WTC11 (cell line): ENCODE results near the gene STIM2. TPM values are rescaled to one million over a fixed set of nuclear protein-coding genes. Genes with fewer than 3 reads are reported as not detected.
A peak's percentile ranks its signal among the peaks of the same experiment; 100 is the strongest.

Source experiments
- ATF6 ChIP-seq: sonication (generic); formaldehyde crosslinking; IDR thresholded peaks from 2 replicates; pipeline ENCODE4 v1.8.1; 2023; ENCODE audit warnings: mild to moderate bottlenecking, missing genetic modification reagents
- ETV6 ChIP-seq: sonication (generic); formaldehyde crosslinking; IDR thresholded peaks from 2 replicates; pipeline ENCODE4 v1.8.1; 2022; ENCODE audit warnings: mild to moderate bottlenecking, missing genetic modification reagents
- GRHL2 ChIP-seq: fragments of 250-450 bp; sonication (Bioruptor Pico); IDR thresholded peaks from 2 replicates; pipeline ENCODE4 v1.8.0; 2022; ENCODE audit warnings: mild to moderate bottlenecking, moderate library complexity; ENCODE audit not compliant: insufficient replicate concordance, severe bottlenecking
- HMGXB4 ChIP-seq: sonication (generic); formaldehyde crosslinking; IDR thresholded peaks from 2 replicates; pipeline ENCODE4 v1.8.1; 2023; ENCODE audit warnings: mild to moderate bottlenecking, moderate library complexity, missing genetic modification reagents
- IRF2 ChIP-seq: sonication (generic); formaldehyde crosslinking; IDR thresholded peaks from 2 replicates; pipeline ENCODE4 v1.8.0; 2022; ENCODE audit warnings: low read depth, missing genetic modification reagents, borderline replicate concordance
- JUN ChIP-seq: sonication (generic); formaldehyde crosslinking; IDR thresholded peaks from 2 replicates; pipeline ENCODE4 v1.8.0; 2023; ENCODE audit warnings: mild to moderate bottlenecking, missing genetic modification reagents
- MAX ChIP-seq: sonication (generic); formaldehyde crosslinking; IDR thresholded peaks from 2 replicates; pipeline ENCODE4 v1.8.0; 2022; ENCODE audit warnings: mild to moderate bottlenecking, missing genetic modification reagents
- MLX ChIP-seq: sonication (generic); formaldehyde crosslinking; IDR thresholded peaks from 2 replicates; pipeline ENCODE4 v1.8.1; 2023; ENCODE audit warnings: mild to moderate bottlenecking, missing genetic modification reagents, moderate library complexity
- MYBL2 ChIP-seq: sonication (generic); formaldehyde crosslinking; IDR thresholded peaks from 2 replicates; pipeline ENCODE4 v1.8.1; 2023; ENCODE audit warnings: mild to moderate bottlenecking, moderate library complexity, missing genetic modification reagents
- NFE2L1 ChIP-seq: sonication (generic); formaldehyde crosslinking; IDR thresholded peaks from 2 replicates; pipeline ENCODE4 v1.8.1; 2023; ENCODE audit warnings: missing genetic modification reagents
- NFYB ChIP-seq: sonication (generic); formaldehyde crosslinking; conservative IDR thresholded peaks from 2 replicates; pipeline ENCODE4 v1.8.0; 2022; ENCODE audit warnings: low read depth, missing genetic modification reagents
- PREB ChIP-seq: sonication (generic); formaldehyde crosslinking; IDR thresholded peaks from 2 replicates; pipeline ENCODE4 v1.8.1; 2022; ENCODE audit warnings: mild to moderate bottlenecking, missing genetic modification reagents, moderate library complexity, borderline replicate concordance
- STAT6 ChIP-seq: sonication (generic); formaldehyde crosslinking; conservative IDR thresholded peaks from 2 replicates; pipeline ENCODE4 v1.8.1; 2023; ENCODE audit warnings: mild to moderate bottlenecking, low read depth, missing genetic modification reagents, moderate library complexity
- TCF7 ChIP-seq: sonication (generic); formaldehyde crosslinking; IDR thresholded peaks from 2 replicates; pipeline ENCODE4 v1.8.0; 2022; ENCODE audit warnings: mild to moderate bottlenecking, low read depth, missing genetic modification reagents, moderate library complexity
- USF1 ChIP-seq: sonication (generic); formaldehyde crosslinking; IDR thresholded peaks from 2 replicates; pipeline ENCODE4 v1.8.0; 2022; ENCODE audit warnings: mild to moderate bottlenecking, missing genetic modification reagents
- ZNF423 ChIP-seq: fragments of 250-450 bp; sonication (Bioruptor Pico); IDR thresholded peaks from 2 replicates; pipeline ENCODE4 v2.1.2; 2022; ENCODE audit warnings: mild to moderate bottlenecking, moderate library complexity
- ZNF425 ChIP-seq: fragments of 250-450 bp; sonication (Bioruptor Pico); conservative IDR thresholded peaks from 2 replicates; pipeline ENCODE4 v1.9.0; 2021; ENCODE audit warnings: mild to moderate bottlenecking
- ZNF512 ChIP-seq: sonication (generic); formaldehyde crosslinking; IDR thresholded peaks from 2 replicates; pipeline ENCODE4 v1.8.1; 2022; ENCODE audit warnings: missing genetic modification reagents, borderline replicate concordance
- ZSCAN18 ChIP-seq: fragments of 250-450 bp; sonication (Bioruptor Pico); IDR thresholded peaks from 2 replicates; pipeline ENCODE4 v2.1.2; 2022; ENCODE audit warnings: mild to moderate bottlenecking, moderate library complexity
- total RNA-seq: library from RNA; stranded (reverse); gene quantifications from 3 replicates; pipeline ENCODE4 v1.2.3, GENCODE V29; 2021

The STIM2 gene
- total RNA-seq, 1 experiment from 2014 or later, result 22.4 TPM

GRCh38 chr4:26860157-26860921, at the start of gene STIM2 (continued):
- TF ChIP-seq USF1 (CRISPR knock-in tag), result no peak
- no peak for TF ChIP-seq ZNF423 (CRISPR knock-in tag)
- TF ChIP-seq IRF2 (CRISPR knock-in tag), result no peak
- peak; percentile 66; the same call in 1 of the 2 replicates for TF ChIP-seq ETV6 (CRISPR knock-in tag)
- no peak for TF ChIP-seq MAX
- TF ChIP-seq ZSCAN18 (CRISPR knock-in tag), result no peak
- no peak; the same call in 1 of the 2 replicates for TF ChIP-seq HMGXB4
- no peak for TF ChIP-seq GRHL2
- TF ChIP-seq ATF6, result no peak
- TF ChIP-seq PREB, result no peak; the same call in 1 of the 2 replicates
- no peak for TF ChIP-seq JUN (CRISPR knock-in tag)
- TF ChIP-seq NFE2L1 (CRISPR knock-in tag), result no peak
- no peak for TF ChIP-seq ZNF425
- TF ChIP-seq ZNF512 (CRISPR knock-in tag), result no peak
- TF ChIP-seq MYBL2 (CRISPR knock-in tag), result no peak
- TF ChIP-seq STAT6 (CRISPR knock-in tag), result no peak
- TF ChIP-seq MLX (CRISPR knock-in tag), result no peak
- no peak for TF ChIP-seq TCF7 (CRISPR knock-in tag)
- no peak for TF ChIP-seq NFYB (CRISPR knock-in tag)
